Measurements from ENCODE around the gene ANTXR1. TPM values are rescaled to one million over a fixed set of nuclear protein-coding genes. Genes with fewer than 3 reads are reported as not detected.
A peak's percentile ranks its signal among the peaks of the same experiment; 100 is the strongest.

ANTXR1 gene
- total and polyA plus RNA-seq, 2 experiments from 2014 or later: 128 to 191 TPM

DNA sequence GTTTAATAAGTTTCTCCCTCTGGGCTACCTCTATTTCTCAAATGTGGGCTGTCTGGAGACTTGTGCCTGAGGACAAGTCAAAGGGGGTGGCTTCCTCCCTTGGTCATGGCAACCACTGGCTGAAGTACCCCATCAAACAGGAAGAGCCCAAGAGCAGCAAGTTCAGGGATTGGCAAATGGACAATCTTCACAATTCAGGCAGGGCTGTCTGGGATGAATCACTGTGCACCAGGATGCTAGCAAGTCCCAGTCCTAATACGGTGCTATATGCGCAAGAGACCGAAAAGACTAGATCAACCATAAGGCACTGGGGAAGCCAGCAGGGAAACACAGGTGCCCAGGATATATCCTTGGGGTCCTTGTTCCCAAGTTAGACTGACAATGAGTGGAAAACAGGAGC is 75.5 kb downstream of the ANTXR1 start:
- H3K36me3 ChIP-seq (ENCODE audit: low read depth): peaks cover 20% of the 10 kb centered on the region; the same call in 1 of the 2 replicates
- H3F3A ChIP-seq (ENCODE audit: insufficient read depth): peaks cover 79% of the 10 kb centered on the region
- H3K9me2 ChIP-seq (ENCODE audit: insufficient read depth): no peaks in the 10 kb centered on the region
- H3K27ac ChIP-seq: peak overlapping the region; percentile 74
- 70 to 78% methylated on average over 3 of the region's 3 CpGs for WGBS, 2 experiments (ENCODE audit: low coverage in 1 of 2, low lambda C conversion rate in 2 of 2, missing lambda C conversion rate in 2 of 2)
- in situ Hi-C loops (cut with MboI): no loop called here
- peaks cover 60% of the 10 kb centered on the region for H3K4me1 ChIP-seq (ENCODE audit: insufficient read depth)
- no peaks in the 10 kb centered on the region for H3K9me3 ChIP-seq (ENCODE audit: low read depth)
- H3K79me2 ChIP-seq (ENCODE audit: insufficient read depth): no peaks in the 10 kb centered on the region
- TF ChIP-seq EZH2 (IDR thresholded peaks at IDR 0.05; ENCODE audit: insufficient read depth, poor library complexity, severe bottlenecking) (no peak), EZH2phosphoT487 (IDR thresholded peaks at IDR 0.05; ENCODE audit: insufficient read depth, low read depth) (no peak)
- no peaks in the 10 kb centered on the region for H3K27me3 ChIP-seq (replicated peaks; ENCODE audit: insufficient read depth)
- peak overlapping the region; percentile 31 for H3K9ac ChIP-seq
- H2AFZ ChIP-seq: no peak overlapping the region
- no peak overlapping the region for H3K4me3 ChIP-seq
- peak overlapping the region; percentile 17 for H3K4me2 ChIP-seq (ENCODE audit: unreplicated experiment)
- peak; percentile 73 for DNase-seq
- no peaks in the 10 kb centered on the region for H4K20me1 ChIP-seq (ENCODE audit: insufficient read depth)

DNA sequence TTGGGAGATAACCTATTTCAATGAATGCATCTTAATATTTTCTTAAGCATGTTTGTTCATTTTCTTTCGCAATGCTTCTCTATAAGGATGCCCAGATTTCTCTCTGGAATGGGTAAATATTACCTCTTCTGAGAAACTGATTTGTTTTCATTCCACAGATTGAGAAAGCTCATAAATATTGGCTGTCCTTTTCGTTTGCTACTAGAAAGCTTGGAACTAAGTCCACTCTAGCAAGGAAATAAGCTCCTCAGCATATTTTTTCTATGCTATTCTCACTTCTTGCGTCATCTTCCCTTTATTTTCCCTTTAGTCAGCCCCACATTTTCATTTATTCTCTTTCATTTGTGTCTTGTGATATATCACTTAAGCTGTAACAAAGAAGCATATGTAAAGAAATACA is 76.3 kb downstream of the ANTXR1 start:
- WGBS, 2 experiments (ENCODE audit: low coverage in 1 of 2, low lambda C conversion rate in 2 of 2, missing lambda C conversion rate in 2 of 2): 53 to 55% methylated on average over 3 of the region's 3 CpGs
- Histone ChIP-seq H3K4me2 (ENCODE audit: unreplicated experiment) (peak overlapping the region; percentile 3), H3K79me2 (ENCODE audit: insufficient read depth) (no peaks in the 10 kb centered on the region), H3K36me3 (ENCODE audit: low read depth) (peaks cover 26% of the 10 kb centered on the region), H3K27ac (peak overlapping the region; percentile 74), H3F3A (ENCODE audit: insufficient read depth) (peaks cover 80% of the 10 kb centered on the region), H3K9me2 (ENCODE audit: insufficient read depth) (no peaks in the 10 kb centered on the region), H3K9me3 (ENCODE audit: low read depth) (no peaks in the 10 kb centered on the region), H2AFZ (no peak overlapping the region), H3K4me1 (ENCODE audit: insufficient read depth) (peaks cover 62% of the 10 kb centered on the region), H3K4me3 (no peak overlapping the region), H4K20me1 (ENCODE audit: insufficient read depth) (no peaks in the 10 kb centered on the region), H3K27me3 (replicated peaks; ENCODE audit: insufficient read depth) (no peaks in the 10 kb centered on the region), H3K9ac (no peak overlapping the region)
- TF ChIP-seq EZH2phosphoT487 (IDR thresholded peaks at IDR 0.05; ENCODE audit: insufficient read depth, low read depth) (no peak), EZH2 (IDR thresholded peaks at IDR 0.05; ENCODE audit: insufficient read depth, poor library complexity, severe bottlenecking) (no peak)
- DNase-seq: peak; percentile 70
- in situ Hi-C loops (cut with MboI): no loop called here

DNA sequence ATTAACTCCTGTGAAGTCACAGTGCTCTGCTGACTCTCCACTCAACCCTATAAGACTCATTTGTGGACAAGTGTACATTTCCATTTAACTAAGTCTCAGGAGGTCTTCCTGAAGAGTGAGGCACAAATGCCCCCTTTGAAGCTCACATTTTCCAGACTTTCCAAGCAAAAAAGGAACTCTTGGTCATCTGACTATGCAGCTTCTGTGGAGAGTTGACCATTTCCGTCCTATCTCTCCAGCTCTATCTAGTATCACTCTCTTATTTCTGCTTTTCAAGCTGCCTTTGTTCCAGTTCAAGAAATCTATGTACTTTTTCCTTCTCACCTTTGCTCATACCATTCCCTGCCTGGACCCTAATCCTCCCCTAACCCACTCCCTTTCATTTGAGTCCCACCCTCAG is 77.0 kb downstream of the ANTXR1 start:
- Histone ChIP-seq H3K9ac (no peak overlapping the region), H3K79me2 (ENCODE audit: insufficient read depth) (no peaks in the 10 kb centered on the region), H4K20me1 (ENCODE audit: insufficient read depth) (no peaks in the 10 kb centered on the region), H3K4me3 (no peak overlapping the region), H3K27ac (peak overlapping the region; percentile 74), H2AFZ (no peak overlapping the region), H3K27me3 (replicated peaks; ENCODE audit: insufficient read depth) (no peaks in the 10 kb centered on the region), H3K4me2 (ENCODE audit: unreplicated experiment) (no peak overlapping the region), H3K36me3 (ENCODE audit: low read depth) (peaks cover 26% of the 10 kb centered on the region), H3K4me1 (ENCODE audit: insufficient read depth) (peaks cover 69% of the 10 kb centered on the region), H3K9me2 (ENCODE audit: insufficient read depth) (no peaks in the 10 kb centered on the region), H3K9me3 (ENCODE audit: low read depth) (no peaks in the 10 kb centered on the region), H3F3A (ENCODE audit: insufficient read depth) (peaks cover 87% of the 10 kb centered on the region)
- in situ Hi-C loops (cut with MboI): no loop called here
- WGBS, 2 experiments (ENCODE audit: low coverage in 1 of 2, low lambda C conversion rate in 2 of 2, missing lambda C conversion rate in 2 of 2): 100% methylated on average over 1 of the region's 1 CpG
- DNase-seq: no peak
- TF ChIP-seq EZH2phosphoT487 (IDR thresholded peaks at IDR 0.05; ENCODE audit: insufficient read depth, low read depth) (no peak), EZH2 (IDR thresholded peaks at IDR 0.05; ENCODE audit: insufficient read depth, poor library complexity, severe bottlenecking) (no peak)

DNA sequence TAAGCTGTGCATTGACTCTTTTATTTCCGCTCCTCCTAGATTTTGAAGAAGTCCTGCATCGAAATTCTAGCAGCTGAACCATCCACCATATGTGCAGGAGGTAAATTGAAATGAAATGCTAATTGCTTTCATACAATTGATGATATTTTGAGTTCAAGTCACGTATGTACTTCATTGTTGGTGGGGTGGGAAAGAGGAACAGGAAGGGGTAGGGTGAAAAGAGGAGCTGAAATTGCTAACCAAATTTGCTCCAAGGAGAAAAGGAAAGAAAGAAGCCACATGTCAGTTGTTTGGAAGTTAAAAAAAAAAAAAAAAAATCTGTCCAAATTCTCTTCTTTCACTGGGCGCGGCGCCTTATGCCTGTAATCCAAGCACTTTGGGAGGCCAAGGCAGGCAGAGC is 77.8 kb downstream of the ANTXR1 start:
- DNase-seq: no peak
- H3K4me3 ChIP-seq: no peak overlapping the region
- in situ Hi-C loops (cut with MboI): no loop called here
- TF ChIP-seq EZH2 (IDR thresholded peaks at IDR 0.05; ENCODE audit: insufficient read depth, poor library complexity, severe bottlenecking): no peak
- no peak for TF ChIP-seq EZH2phosphoT487 (IDR thresholded peaks at IDR 0.05; ENCODE audit: insufficient read depth, low read depth)
- H3K9me2 ChIP-seq (ENCODE audit: insufficient read depth): no peaks in the 10 kb centered on the region
- H3K27ac ChIP-seq: no peak overlapping the region
- H3K9me3 ChIP-seq (ENCODE audit: low read depth): no peaks in the 10 kb centered on the region
- peaks cover 87% of the 10 kb centered on the region for H3F3A ChIP-seq (ENCODE audit: insufficient read depth)
- no peaks in the 10 kb centered on the region for H3K27me3 ChIP-seq (replicated peaks; ENCODE audit: insufficient read depth)
- H2AFZ ChIP-seq: no peak overlapping the region
- H3K36me3 ChIP-seq (ENCODE audit: low read depth): peaks cover 26% of the 10 kb centered on the region
- 86 to 90% methylated on average over 6 of the region's 6 CpGs for WGBS, 2 experiments (ENCODE audit: low coverage in 1 of 2, low lambda C conversion rate in 2 of 2, missing lambda C conversion rate in 2 of 2)
- H3K79me2 ChIP-seq (ENCODE audit: insufficient read depth): no peaks in the 10 kb centered on the region
- no peak overlapping the region for H3K4me2 ChIP-seq (ENCODE audit: unreplicated experiment)
- H3K4me1 ChIP-seq (ENCODE audit: insufficient read depth): peaks cover 75% of the 10 kb centered on the region
- no peak overlapping the region for H3K9ac ChIP-seq
- no peaks in the 10 kb centered on the region for H4K20me1 ChIP-seq (ENCODE audit: insufficient read depth)

DNA sequence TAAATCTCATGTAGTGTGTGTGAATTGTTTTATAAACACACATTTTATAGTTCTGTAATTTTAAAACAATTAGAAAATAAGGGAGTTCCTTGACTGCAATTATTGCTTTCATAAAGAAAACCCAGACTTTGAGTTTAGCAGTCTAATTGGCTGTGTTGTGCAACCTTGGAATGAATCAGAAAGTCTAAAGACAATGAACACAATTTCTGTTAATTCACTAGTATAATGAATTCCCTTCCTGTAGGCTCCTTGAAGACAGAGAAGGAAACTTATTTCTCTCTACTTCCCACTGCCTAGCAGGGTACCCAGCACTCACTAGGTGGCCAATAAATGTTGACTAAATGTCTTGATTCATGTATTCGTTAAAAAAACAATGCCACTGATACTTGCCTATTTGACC is 79.9 kb downstream of the ANTXR1 start:
- Histone ChIP-seq H3K36me3 (ENCODE audit: low read depth) (peaks cover 26% of the 10 kb centered on the region), H3K4me3 (no peak overlapping the region), H3K4me2 (ENCODE audit: unreplicated experiment) (no peak overlapping the region), H2AFZ (no peak overlapping the region), H3K79me2 (ENCODE audit: insufficient read depth) (no peaks in the 10 kb centered on the region), H3K9me2 (ENCODE audit: insufficient read depth) (no peaks in the 10 kb centered on the region), H3K27me3 (replicated peaks; ENCODE audit: insufficient read depth) (no peaks in the 10 kb centered on the region), H3F3A (ENCODE audit: insufficient read depth) (peaks cover 80% of the 10 kb centered on the region), H3K9me3 (ENCODE audit: low read depth) (no peaks in the 10 kb centered on the region), H3K27ac (peak overlapping the region; percentile 11), H3K4me1 (ENCODE audit: insufficient read depth) (peaks cover 64% of the 10 kb centered on the region), H3K9ac (peak overlapping the region; percentile 13; the same call in 1 of the 2 replicates), H4K20me1 (ENCODE audit: insufficient read depth) (no peaks in the 10 kb centered on the region)
- TF ChIP-seq EZH2 (IDR thresholded peaks at IDR 0.05; ENCODE audit: insufficient read depth, poor library complexity, severe bottlenecking) (no peak), EZH2phosphoT487 (IDR thresholded peaks at IDR 0.05; ENCODE audit: insufficient read depth, low read depth) (no peak)
- peak; percentile 66 for DNase-seq
- in situ Hi-C loops (cut with MboI): no loop called here
- WGBS, 2 experiments (ENCODE audit: low coverage in 1 of 2, low lambda C conversion rate in 2 of 2, missing lambda C conversion rate in 2 of 2): 50 to 59% methylated on average over 1 of the region's 1 CpG
